ENCODE measurements around the gene CEP112.

Gene CEP112

DNA sequence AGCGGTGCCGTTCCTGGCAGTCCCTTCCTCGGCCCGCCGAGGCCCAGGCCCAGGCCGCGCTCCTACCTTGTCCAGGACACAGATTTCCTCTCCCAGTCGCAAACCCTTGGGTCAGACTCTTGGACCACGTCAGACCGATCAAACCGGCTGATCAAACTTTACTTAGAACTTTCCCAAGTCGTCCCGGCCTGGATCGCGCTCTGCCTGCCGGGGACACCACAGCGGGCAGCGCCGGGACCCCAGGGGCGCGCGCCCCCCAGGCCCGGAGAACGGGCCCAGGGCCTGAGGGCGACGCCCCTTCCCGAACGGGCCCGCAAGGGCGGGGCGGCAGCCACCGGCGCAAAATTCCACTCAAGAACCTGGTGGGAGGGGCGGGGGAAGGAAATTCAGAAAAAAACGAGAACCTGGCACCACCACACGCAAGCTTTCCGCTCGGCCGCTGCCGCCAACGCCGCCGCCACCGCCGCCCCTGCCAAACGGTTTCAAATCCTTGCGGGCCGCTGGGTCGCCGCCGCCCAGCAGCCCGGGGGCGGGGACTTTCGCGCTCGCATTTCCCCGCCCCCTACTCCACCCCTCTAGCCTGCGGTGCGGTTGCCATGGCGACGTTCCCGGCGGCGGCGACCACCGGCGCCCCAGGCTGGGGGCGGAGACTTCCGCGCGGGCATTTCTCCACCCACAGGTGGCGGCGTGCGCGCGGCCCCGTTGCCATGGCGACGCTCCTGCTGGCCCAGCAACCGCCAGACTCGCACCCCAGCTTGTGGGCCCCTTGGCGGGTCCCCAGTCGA is at the start of gene CEP112:
Gene CEP112, minus strand, starts transcription at position 541 of the 785 bp plus-strand sequence.
- H3K9me3 Mint-ChIP-seq = no peaks in the 10 kb centered on the region

DNA sequence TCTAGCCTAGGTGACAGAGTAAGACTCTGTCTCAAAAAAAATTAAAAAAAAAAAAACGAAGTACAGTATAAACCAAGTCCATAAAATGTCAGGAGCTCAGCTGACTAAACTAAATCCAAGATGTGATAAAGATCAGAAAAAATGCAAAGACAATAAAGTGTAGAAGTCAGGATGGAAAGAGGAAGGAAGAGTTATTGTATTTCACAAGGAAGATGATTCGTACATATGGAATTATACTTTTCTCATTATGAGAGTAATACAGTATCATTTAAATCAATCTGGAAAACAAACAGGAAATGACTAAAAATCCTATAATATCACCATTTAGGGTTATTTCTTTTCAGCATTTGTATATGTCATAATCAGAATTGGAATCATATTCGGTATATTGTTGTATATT is 48.7 kb upstream of the CEP112 start:
- Mint-ChIP-seq H3K27me3 (peaks cover 2% of the 10 kb centered on the region), H3K27ac (no peak overlapping the region), H3K4me3 (no peak overlapping the region), H3K4me1 (no peaks in the 10 kb centered on the region), H3K9me3 (no peaks in the 10 kb centered on the region), H3K36me3 (no peaks in the 10 kb centered on the region)
- no peak for ATAC-seq (ENCODE audit: low read depth)
- DNase-seq (ENCODE audit: low spot score in 2 of 2) = no peak

More for the DNA sequence above, at the start of gene CEP112:
- DNase-seq (ENCODE audit: low spot score in 2 of 2) (peak; percentile 77 to 80), ATAC-seq (ENCODE audit: low read depth) (peak; percentile 71)
- H3K36me3 Mint-ChIP-seq = no peaks in the 10 kb centered on the region
- H3K4me3 Mint-ChIP-seq = peak within 1 kb of the TSS; percentile 73
- no peaks in the 10 kb centered on the region for H3K27me3 Mint-ChIP-seq
- peaks cover 10% of the 10 kb centered on the region for H3K4me1 Mint-ChIP-seq
- H3K27ac Mint-ChIP-seq = peak within 1 kb of the TSS; percentile 91

DNA sequence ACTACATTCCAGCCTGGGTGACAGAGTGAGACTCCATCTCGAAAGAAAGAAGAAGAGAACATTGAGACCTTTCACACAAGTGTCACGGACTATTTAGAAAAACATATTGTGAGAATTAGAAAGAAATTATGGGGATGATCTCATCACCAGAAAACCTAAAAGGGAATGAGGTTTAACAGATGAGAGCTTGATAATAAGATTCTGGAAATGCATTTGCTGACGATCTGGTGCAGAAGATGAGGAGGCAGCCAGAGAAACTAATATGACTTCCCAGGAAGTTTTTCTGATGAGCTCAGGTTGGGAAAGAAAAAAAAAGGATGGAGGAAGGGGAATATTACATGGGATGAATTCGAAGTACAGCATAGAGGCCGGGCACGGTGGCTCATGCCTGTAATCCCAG is 48.1 kb upstream of the CEP112 start:
- H3K27me3 Mint-ChIP-seq = peaks cover 2% of the 10 kb centered on the region
- no peak overlapping the region for H3K27ac Mint-ChIP-seq
- no peaks in the 10 kb centered on the region for H3K9me3 Mint-ChIP-seq
- H3K4me3 Mint-ChIP-seq = no peak overlapping the region
- ATAC-seq (ENCODE audit: low read depth) (no peak), DNase-seq (ENCODE audit: low spot score in 2 of 2) (no peak)
- no peaks in the 10 kb centered on the region for H3K4me1 Mint-ChIP-seq
- H3K36me3 Mint-ChIP-seq = no peaks in the 10 kb centered on the region

DNA sequence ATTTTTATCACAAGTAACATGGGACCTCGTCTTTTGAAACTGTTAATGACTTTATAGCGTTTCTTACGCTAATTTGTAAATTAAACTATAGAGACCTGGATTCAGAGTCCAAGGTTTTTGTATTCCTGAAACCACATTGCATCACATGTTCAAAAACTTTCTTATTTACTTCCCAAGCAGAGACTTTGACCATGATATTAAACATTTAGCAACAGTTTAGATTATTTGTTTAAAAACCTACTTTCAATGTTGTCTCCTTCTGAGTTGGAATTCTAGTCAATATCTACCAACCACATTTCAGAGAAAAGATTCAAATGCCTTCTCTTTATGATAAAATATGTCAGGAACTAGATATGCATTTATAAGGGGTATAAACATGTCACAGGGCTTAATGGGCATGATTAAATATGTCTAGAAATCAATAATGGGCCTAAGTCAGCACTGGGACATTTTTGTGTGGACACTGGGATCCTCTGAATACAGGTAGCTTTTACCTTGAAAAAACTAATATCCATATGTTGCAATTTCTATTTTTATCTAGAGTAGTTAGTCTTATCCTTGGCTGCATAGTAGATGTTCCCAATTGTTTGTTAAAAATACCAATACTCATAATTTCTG is 43.6 kb upstream of the CEP112 start:
- DNase-seq (ENCODE audit: low spot score in 2 of 2) = no peak
- Mint-ChIP-seq H3K27ac (no peak overlapping the region), H3K27me3 (peaks cover 2% of the 10 kb centered on the region)

DNA sequence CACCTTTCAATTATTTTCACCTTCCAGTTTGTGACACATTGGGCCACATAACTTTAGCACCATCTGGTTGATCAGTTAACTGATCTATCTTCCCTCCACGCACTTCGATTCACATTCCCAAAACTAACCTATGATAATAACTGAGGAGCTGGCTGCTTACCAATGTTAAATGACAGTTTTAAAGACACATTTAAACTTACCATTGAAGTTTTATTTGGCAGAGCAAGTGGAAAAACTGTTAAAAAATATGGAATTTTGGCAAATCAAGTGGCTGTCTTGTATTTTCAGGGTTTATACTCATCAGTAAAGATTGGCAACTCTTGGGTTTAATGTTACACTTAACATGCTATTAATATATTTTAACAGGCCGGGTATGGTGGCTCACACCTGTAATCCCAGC is 42.7 kb upstream of the CEP112 start:
- no peaks in the 10 kb centered on the region for H3K4me1 Mint-ChIP-seq
- ATAC-seq (ENCODE audit: low read depth) = no peak
- H3K27me3 Mint-ChIP-seq = peaks cover 4% of the 10 kb centered on the region

More for the DNA sequence above, 43.6 kb upstream of the CEP112 start:
- H3K36me3 Mint-ChIP-seq = no peaks in the 10 kb centered on the region
- ATAC-seq (ENCODE audit: low read depth) = no peak
- H3K9me3 Mint-ChIP-seq = no peaks in the 10 kb centered on the region
- H3K4me1 Mint-ChIP-seq = no peaks in the 10 kb centered on the region
- H3K4me3 Mint-ChIP-seq = no peak overlapping the region

DNA sequence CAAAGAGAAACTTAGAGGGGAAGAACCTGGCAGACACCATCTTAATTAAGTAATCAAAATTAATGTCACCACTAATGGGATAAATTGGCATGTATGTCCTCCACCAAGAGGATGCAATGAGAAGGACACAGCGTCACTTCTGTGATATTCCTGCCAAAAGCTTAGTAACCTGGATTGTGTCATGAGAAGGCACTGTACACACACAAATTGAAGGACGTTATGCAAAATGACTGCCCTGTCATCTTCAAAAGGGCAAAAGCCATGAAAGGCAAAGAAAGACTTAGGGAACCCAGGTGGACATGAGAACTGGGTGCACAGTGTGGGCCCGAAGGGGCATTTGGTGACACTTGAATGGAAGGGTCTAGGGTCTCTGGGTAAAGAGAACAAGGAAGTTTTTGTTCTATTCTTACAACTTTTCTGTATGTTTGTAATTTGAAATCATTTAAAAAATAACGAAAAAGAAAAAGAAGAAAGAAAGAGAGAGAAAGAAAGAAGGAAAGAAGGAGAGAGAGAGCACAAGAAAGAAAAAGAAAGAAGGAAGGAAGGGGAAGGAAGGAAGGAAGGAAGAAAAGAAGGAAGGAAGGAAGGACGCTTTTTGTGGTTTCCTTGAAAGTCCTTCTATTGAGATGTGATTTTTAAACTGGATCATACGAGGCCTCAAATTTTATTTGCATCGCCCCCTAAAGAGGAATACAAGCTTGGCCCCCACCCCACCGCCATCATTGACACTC is 41.3 kb upstream of the CEP112 start:
- Mint-ChIP-seq H3K9me3 (no peaks in the 10 kb centered on the region), H3K36me3 (no peaks in the 10 kb centered on the region), H3K27ac (no peak overlapping the region), H3K4me3 (no peak overlapping the region), H3K27me3 (peaks cover 4% of the 10 kb centered on the region), H3K4me1 (no peaks in the 10 kb centered on the region)
- DNase-seq (ENCODE audit: low spot score in 2 of 2) (no peak), ATAC-seq (ENCODE audit: low read depth) (no peak)

More for the DNA sequence above, 42.7 kb upstream of the CEP112 start:
- no peak for DNase-seq (ENCODE audit: low spot score in 2 of 2)
- H3K4me3 Mint-ChIP-seq = no peak overlapping the region
- no peaks in the 10 kb centered on the region for H3K36me3 Mint-ChIP-seq
- H3K9me3 Mint-ChIP-seq = no peaks in the 10 kb centered on the region
- H3K27ac Mint-ChIP-seq = no peak overlapping the region

DNA sequence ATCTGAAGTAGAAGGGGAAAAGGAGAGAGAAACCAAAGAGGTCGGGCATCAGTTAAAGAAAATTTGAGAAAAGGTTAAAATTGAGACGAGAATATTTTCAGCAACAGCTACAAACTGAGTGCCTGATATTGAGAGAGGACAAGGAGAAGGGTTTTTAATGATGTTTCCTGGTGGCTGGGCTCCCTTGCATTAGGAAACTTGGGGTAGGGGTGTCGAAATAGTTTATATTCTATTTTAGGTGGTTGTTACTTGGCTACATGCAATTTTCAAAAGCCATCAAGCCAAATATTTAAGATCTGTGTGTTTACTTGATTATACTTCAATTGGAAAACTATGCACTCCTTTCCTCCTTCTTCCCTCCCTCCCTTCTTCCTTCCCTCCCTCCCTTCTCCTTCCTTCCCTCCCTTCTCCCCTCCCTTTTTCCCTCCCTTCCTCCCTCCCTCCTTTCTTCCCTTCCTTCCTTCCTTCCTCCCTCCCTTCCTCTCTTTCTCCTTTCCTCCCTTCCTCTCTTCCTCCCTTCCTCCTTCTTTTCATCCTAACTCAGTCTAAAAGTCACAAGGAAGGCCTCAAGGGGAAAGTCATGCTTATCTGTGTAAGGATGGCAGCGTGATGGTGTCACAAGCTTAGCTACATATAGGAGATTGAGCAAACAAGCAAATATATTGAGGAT is 39.1 kb upstream of the CEP112 start:
- DNase-seq (ENCODE audit: low spot score in 2 of 2) = no peak
- H3K27ac Mint-ChIP-seq = no peak overlapping the region
- H3K27me3 Mint-ChIP-seq = peaks cover 3% of the 10 kb centered on the region
- no peak overlapping the region for H3K4me3 Mint-ChIP-seq
- no peaks in the 10 kb centered on the region for H3K36me3 Mint-ChIP-seq
- ATAC-seq (ENCODE audit: low read depth) = no peak
- H3K4me1 Mint-ChIP-seq = no peaks in the 10 kb centered on the region
- H3K9me3 Mint-ChIP-seq = no peaks in the 10 kb centered on the region

DNA sequence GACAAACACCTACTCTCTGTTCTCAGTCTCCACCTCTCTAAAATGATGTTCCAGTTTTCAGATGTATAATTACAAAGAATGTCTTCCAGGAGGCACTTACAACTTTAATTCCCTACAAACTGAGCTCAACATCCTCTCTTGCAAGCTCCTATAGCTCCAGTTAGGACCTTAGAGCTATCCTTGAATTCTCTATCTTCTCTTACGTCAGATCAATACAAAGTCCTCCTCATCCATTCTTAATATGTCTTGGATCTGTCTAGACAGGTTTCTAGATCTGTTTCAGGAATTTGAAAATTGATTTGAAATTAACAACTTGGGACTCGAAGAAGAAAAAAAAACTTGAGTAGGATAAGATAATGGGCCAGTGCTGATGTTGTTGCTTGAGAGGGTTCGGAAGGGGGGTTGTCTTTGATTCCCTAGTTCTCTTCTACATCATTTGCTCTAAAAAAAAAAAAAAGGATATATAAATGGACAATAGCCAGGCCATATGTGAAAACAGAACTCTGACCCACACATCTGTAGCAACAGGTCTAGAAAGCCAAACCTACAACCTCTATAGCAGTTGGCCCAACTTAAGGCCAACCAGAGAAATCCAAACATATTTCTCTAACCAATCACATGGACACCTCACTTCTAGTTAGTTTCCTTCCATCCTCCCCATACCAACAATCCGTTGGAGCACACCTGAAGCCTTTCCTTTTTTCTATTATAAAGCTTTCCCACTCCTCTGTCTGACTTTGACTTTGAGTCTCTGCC is 38.0 kb upstream of the CEP112 start:
- no peak overlapping the region for H3K27ac Mint-ChIP-seq
- ATAC-seq (ENCODE audit: low read depth) (no peak), DNase-seq (ENCODE audit: low spot score in 2 of 2) (no peak)
- peaks cover 6% of the 10 kb centered on the region for H3K27me3 Mint-ChIP-seq
- H3K36me3 Mint-ChIP-seq = no peaks in the 10 kb centered on the region
- no peaks in the 10 kb centered on the region for H3K9me3 Mint-ChIP-seq
- H3K4me1 Mint-ChIP-seq = no peaks in the 10 kb centered on the region
- no peak overlapping the region for H3K4me3 Mint-ChIP-seq

DNA sequence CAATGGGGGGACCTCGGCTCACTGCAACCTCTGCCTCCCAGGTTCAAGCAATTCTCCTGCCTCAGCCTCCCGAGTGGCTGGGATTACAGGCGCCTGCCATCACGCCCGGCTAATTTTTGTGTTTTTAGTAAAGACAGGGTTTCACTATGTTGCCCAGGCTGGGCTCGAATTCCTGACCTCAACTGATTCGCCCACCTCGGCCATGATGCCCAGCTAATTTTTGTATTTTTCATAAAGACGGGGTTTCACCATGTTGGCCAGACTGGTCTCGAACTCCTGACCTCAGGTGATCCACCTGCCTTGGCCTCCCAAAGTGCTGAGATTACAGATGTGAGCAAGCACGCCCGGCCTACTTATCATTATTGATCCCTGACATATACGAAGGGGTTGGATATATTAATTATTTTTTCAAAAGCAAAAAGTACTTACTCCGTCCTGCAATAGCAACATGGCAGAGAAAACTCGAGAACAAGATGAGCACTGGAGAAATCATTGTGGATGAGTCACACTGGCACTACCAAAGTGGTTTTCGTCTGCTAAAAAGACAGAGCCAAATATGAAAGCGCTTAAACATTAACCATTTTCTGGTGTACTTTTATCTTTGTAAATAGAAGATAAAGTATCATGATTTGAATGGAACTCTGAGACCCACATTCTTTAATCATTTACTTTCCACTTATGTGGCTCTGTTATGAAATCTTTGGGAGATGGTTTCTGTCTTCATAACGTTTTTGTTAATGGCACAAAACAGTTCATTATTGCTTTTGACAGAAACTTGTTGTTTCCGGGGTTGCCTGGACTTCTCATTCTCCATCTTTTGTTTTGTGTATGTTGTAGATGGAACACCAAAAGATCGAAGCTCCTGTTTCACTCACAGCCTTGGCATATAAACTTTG is 37.2 kb upstream of the CEP112 start, which contains the start of gene APOH:
Gene APOH, minus strand, starts transcription at position 529 of the 896 bp plus-strand sequence. Its CDS starts 36 bp downstream, at position 493.
- H3K36me3 Mint-ChIP-seq = no peaks in the 10 kb centered on the region
- H3K4me3 Mint-ChIP-seq = no peak within 1 kb of the TSS
- H3K27me3 Mint-ChIP-seq = peaks cover 8% of the 10 kb centered on the region
- H3K27ac Mint-ChIP-seq = no peak within 1 kb of the TSS
- no peak for ATAC-seq (ENCODE audit: low read depth)
- no peaks in the 10 kb centered on the region for H3K4me1 Mint-ChIP-seq
- H3K9me3 Mint-ChIP-seq = no peaks in the 10 kb centered on the region
- no peak for DNase-seq (ENCODE audit: low spot score in 2 of 2)

DNA sequence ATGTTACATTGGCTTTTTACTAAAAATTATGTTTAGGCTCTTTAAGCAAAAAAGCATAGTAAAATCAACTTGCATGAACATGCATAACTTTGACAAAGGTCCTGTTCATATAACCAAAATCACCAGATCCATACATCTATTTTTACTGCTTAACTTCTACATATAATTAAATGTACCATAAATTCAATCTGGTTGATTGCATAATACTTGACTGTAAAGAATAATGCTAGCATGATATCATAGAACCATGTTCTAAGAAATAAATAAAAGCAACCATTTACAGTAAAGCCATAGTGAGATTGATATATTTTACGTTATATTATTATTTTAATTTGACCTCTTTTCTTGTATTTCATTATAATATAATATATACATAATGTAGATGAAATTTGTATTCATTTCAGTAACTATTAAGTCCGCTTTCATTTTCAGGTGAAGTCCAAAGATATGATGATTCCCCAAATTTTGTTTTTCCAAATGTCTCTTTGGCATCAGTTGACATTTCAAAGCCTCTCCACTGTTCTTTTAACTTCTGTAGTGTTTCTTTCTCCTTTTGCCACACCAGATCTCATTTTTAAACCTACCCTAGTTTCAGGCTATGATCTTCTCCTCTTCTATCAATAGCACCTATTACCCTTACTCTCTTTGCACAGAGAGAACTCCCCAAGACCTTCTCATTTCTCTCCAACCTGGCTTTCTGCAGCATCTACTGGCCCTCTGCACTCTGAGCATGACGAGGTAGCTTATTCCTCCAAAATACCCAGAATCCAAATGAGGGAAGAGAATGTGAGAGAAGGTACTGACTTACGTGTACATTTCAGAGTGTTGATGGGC is 35.5 kb upstream of the CEP112 start:
- Mint-ChIP-seq H3K4me3 (no peak overlapping the region), H3K9me3 (no peaks in the 10 kb centered on the region), H3K27ac (no peak overlapping the region), H3K36me3 (no peaks in the 10 kb centered on the region), H3K4me1 (no peaks in the 10 kb centered on the region), H3K27me3 (peaks cover 10% of the 10 kb centered on the region)
- ATAC-seq (ENCODE audit: low read depth) (no peak), DNase-seq (ENCODE audit: low spot score in 2 of 2) (no peak)

DNA sequence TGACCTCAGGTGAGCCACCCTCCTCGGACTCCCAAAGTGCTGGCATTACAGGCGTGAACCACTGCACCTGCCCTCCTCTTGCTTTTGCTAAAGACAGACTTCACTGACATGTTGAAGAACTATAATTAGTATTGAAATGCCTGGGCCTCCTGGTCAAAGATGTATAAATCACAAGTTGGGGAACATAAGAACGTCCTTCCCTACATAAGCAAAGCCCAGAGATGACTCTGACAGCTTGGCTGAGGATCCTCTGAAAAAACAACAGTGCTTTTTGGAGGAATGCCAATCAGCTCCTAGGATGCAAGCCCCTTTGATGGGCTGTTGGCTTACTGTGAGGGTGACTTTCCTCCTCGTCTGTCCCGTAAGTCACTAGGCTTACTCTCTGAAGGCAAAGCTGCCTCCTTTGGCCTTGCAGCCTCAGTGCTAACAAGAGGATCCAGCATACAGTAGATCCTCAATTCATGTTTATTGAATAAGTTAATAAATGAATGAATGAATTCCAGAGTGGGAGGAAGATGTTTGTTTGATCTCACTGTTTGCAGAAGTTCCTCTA is 30.9 kb upstream of the CEP112 start:
- Mint-ChIP-seq H3K27ac (no peak overlapping the region), H3K4me1 (no peaks in the 10 kb centered on the region), H3K36me3 (no peaks in the 10 kb centered on the region), H3K9me3 (no peaks in the 10 kb centered on the region), H3K4me3 (no peak overlapping the region), H3K27me3 (peaks cover 7% of the 10 kb centered on the region)
- DNase-seq (ENCODE audit: low spot score in 2 of 2) (no peak), ATAC-seq (ENCODE audit: low read depth) (no peak)

Data from memory B cell (primary cell).